Endothelial cell of umbilical vein (primary cell): ENCODE measurements around the gene FSIP1. TPM values are rescaled to one million over a fixed set of nuclear protein-coding genes. Genes with fewer than 3 reads are reported as not detected.

Source experiments
- BruUV-seq: library from RNA; stranded (reverse); fragments of 400-500 nt; replicated peaks from 2 replicates; lab custom pipeline; 2021; lab: Mats Ljungman, UMichigan
- CTCF ChIA-PET: fragments of 300-600, 350-600 bp; sonication (Branson Sonifier 250); formaldehyde crosslinking; loops from one replicate; lab custom pipeline; 2021; ENCODE audit warnings: antibody characterized with exemption, inconsistent platforms; lab: Charles Lee
- POLR2A ChIA-PET: fragments of 300-600, 350-600 bp; sonication (Branson Sonifier 250); formaldehyde crosslinking; loops from one replicate; lab custom pipeline; 2021; ENCODE audit warnings: antibody characterized with exemption, inconsistent platforms; lab: Charles Lee
- DNase-seq: peaks from one replicate; pipeline ENCODE4 v3.0.0-alpha.2; 2011; ENCODE audit warnings: low read depth, low spot score
- FAIRE-seq: peaks from 2 replicates; lab custom pipeline; 2011; peaks lifted over from hg19 to GRCh38; lab: Jason Lieb, UNC
- H2AFZ ChIP-seq: 2 replicates; pipeline ENCODE4 v1.6.0; 2012; ENCODE audit warnings: low read depth, low read length, control low read depth, inconsistent platforms
- H3K27ac ChIP-seq: 2 replicates; pipeline ENCODE4 v1.5.1; 2011; ENCODE audit warnings: low read depth, mild to moderate bottlenecking, control low read depth, low read length, moderate library complexity; ENCODE audit not compliant: insufficient read depth
- H3K27me3 ChIP-seq, 2 experiments: 2 replicates each; pipeline versions ENCODE4 v1.6.0 to v1.6.1; 2011; ENCODE audit warnings: low read length in 2 of 2, mixed read lengths in 1 of 2; ENCODE audit not compliant: control insufficient read depth in 2 of 2, insufficient read depth in 2 of 2
- H3K36me3 ChIP-seq, 2 experiments: 2 replicates in 1 of 2; 3 replicates in 1 of 2; pipeline ENCODE4 v1.5.1; 2011; ENCODE audit warnings: low read length in 2 of 2, mild to moderate bottlenecking in 1 of 2, moderate library complexity in 1 of 2; ENCODE audit not compliant: control insufficient read depth in 2 of 2, insufficient read depth in 2 of 2; ENCODE audit errors: extremely low read depth in 1 of 2
- H3K4me1 ChIP-seq: 3 replicates; pipeline ENCODE4 v1.5.1; 2011; ENCODE audit warnings: mild to moderate bottlenecking, low read length; ENCODE audit not compliant: control insufficient read depth, insufficient read depth; ENCODE audit errors: extremely low read depth
- H3K4me2 ChIP-seq: 2 replicates; pipeline ENCODE4 v1.6.1; 2011; ENCODE audit warnings: low read length, control low read depth, mixed read lengths; ENCODE audit not compliant: insufficient read depth
- H3K4me3 ChIP-seq, 3 experiments: fragments of 200-600 bp in 1 of 3; sonication (generic), shearing (Covaris generic) in 1 of 3; replicated peaks in 1 of 3; 2 replicates each; pipeline ENCODE4 v1.5.1; 2011 to 2016; ENCODE audit warnings: control low read depth in 3 of 3, low read length in 3 of 3, mild to moderate bottlenecking in 2 of 3, inconsistent platforms in 1 of 3, low read depth in 1 of 3, moderate library complexity in 1 of 3; ENCODE audit not compliant: insufficient read depth in 1 of 3
- H3K79me2 ChIP-seq: 2 replicates; pipeline ENCODE4 v1.6.0; 2012; ENCODE audit warnings: low read length, inconsistent platforms; ENCODE audit not compliant: control insufficient read depth, insufficient read depth
- H3K9ac ChIP-seq: replicated peaks from 2 replicates; pipeline ENCODE3; 2011; ENCODE audit warnings: low read length, control low read depth; ENCODE audit not compliant: insufficient read depth; ENCODE audit errors: extremely low read depth
- H3K9me1 ChIP-seq: replicated peaks from 3 replicates; pipeline ENCODE4 v1.6.0; 2011; ENCODE audit warnings: mild to moderate bottlenecking, low read length; ENCODE audit not compliant: control insufficient read depth, insufficient read depth; ENCODE audit errors: extremely low read depth
- H3K9me3 ChIP-seq: replicated peaks from 2 replicates; pipeline ENCODE4 v1.5.1; 2012; ENCODE audit warnings: low read length, inconsistent platforms; ENCODE audit not compliant: control insufficient read depth, insufficient read depth
- H4K20me1 ChIP-seq: replicated peaks from 2 replicates; pipeline ENCODE3; 2011; ENCODE audit warnings: mild to moderate bottlenecking, low read length; ENCODE audit not compliant: control insufficient read depth, insufficient read depth; ENCODE audit errors: extremely low read depth
- EZH2 ChIP-seq: IDR thresholded peaks from 2 replicates; pipeline ENCODE4 v1.6.1; 2012; ENCODE audit warnings: borderline replicate concordance, low read depth, mild to moderate bottlenecking, moderate library complexity, low read length, inconsistent platforms; ENCODE audit not compliant: severe bottlenecking
- FOS ChIP-seq: IDR thresholded peaks from 2 replicates; pipeline ENCODE4 v1.6.1; 2011; ENCODE audit warnings: mild to moderate bottlenecking, low read length, moderate library complexity, borderline replicate concordance; ENCODE audit not compliant: insufficient read depth
- GATA2 ChIP-seq: IDR thresholded peaks from 2 replicates; pipeline ENCODE4 v1.7.0; 2011; ENCODE audit warnings: low read depth, mild to moderate bottlenecking, moderate library complexity, mixed read lengths, low read length; ENCODE audit not compliant: insufficient read length, insufficient read depth
- JUN ChIP-seq: IDR thresholded peaks from 2 replicates; pipeline ENCODE4 v1.6.1; 2011; ENCODE audit warnings: borderline replicate concordance, low read depth; ENCODE audit not compliant: insufficient read length, insufficient read depth
- MYC ChIP-seq: IDR thresholded peaks from one replicate; pipeline ENCODE4 v1.6.1; 2011; ENCODE audit warnings: mild to moderate bottlenecking, low read depth, low read length
- POLR2A ChIP-seq: IDR thresholded peaks from 2 replicates; pipeline ENCODE4 v1.6.1; 2012; ENCODE audit warnings: low read depth, mild to moderate bottlenecking, control low read depth, low read length
- POLR2AphosphoS5 ChIP-seq: IDR thresholded peaks from 2 replicates; pipeline ENCODE4 v1.6.1; 2012; ENCODE audit warnings: low read depth, mild to moderate bottlenecking, control low read depth, low read length, moderate library complexity; ENCODE audit not compliant: insufficient read depth
- dilution Hi-C: fragments of 300-500 bp; cut with MboI; formaldehyde crosslinking; loops from one replicate; pipeline ENCODE4 v1.15.0; 2019; ENCODE audit warnings: low sequenced_read_pairs; ENCODE audit not compliant: extremely low pct_ligation_motif_present
- intact Hi-C: fragments of 100-400 bp; cut with micrococcal nuclease; formaldehyde crosslinking; loops from one replicate; pipeline ENCODE4 v1.10.0; 2022
- polyA plus RNA-seq, 4 experiments: library from polyadenylated mRNA; depleted of rRNA in 3 of 4; stranded (reverse) in 3 of 4; unstranded in 1 of 4; fragments of >200 nt; gene quantifications; 2 replicates each; pipeline versions ENCODE4 v1.2.1 to v1.2.3, GENCODE V29; 2011 to 2012; ENCODE audit warnings: missing spikeins in 1 of 4
- total RNA-seq: library from RNA; stranded (reverse); gene quantifications from 2 replicates; pipeline ENCODE4 v1.2.3, GENCODE V29; 2021
- TF ChIP-seq, protein P1 (sequence below), 2 donors: IDR thresholded peaks; 1 replicate in 1 of 2; 2 replicates in 1 of 2; pipeline ENCODE4 v1.5.1; 2011; ENCODE audit warnings: low read length in 2 of 2, mild to moderate bottlenecking in 2 of 2, moderate library complexity in 2 of 2, control low read depth in 1 of 2, inconsistent platforms in 1 of 2, low read depth in 1 of 2; ENCODE audit not compliant: insufficient read depth in 1 of 2; ENCODE audit errors: extremely low read depth in 1 of 2
- TF ChIP-seq, protein P2 (sequence below): IDR thresholded peaks from 2 replicates; pipeline ENCODE4 v1.6.1; 2011; ENCODE audit not compliant: insufficient read depth, insufficient read length

FSIP1 gene
- total and polyA plus RNA-seq, 2 donors (not counting 3 experiments of a cell fraction or from before 2014, with no cell fraction given), result 0.23 to 1.1 TPM

DNA sequence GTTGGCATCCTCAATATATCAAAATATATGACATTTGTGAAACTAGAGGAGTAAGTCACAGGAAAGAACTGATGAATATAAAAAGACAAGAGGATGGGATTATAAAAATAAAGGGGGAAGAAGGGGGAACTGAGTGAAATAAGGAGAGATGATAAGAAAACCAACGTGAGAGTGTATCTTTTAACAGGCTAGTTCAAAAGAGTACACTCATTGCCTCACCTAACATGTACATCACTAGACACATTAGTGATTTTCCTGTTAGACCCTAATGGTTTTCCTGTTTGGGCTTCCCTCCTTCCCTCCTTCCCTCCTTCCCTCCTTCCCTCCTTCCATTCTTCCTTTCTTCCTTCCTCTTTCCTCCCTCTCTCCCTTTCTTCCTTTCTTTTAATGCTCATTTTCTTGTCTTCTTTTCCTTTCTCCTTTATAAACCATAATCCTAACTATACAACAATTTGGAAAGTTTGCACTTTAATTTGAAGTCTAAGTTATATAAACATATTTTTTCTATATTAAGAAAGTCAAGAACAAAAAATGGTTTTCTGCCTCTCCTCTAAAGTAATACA lies 35.8 kb downstream of the FSIP1 start:
- Histone ChIP-seq H3K79me2 (no peaks in the 10 kb centered on the region), H3K27me3 (no peaks in the 10 kb centered on the region), H3K9me3 (no peaks in the 10 kb centered on the region), H3K4me2 (no peak overlapping the region), H3K9me1 (no peaks in the 10 kb centered on the region), H3K27ac (no peak overlapping the region), H3K4me3 (no peak overlapping the region), H2AFZ (no peak overlapping the region), H4K20me1 (no peaks in the 10 kb centered on the region), H3K36me3 (no peaks in the 10 kb centered on the region), H3K9ac (no peak overlapping the region), H3K4me1 (peaks cover 4% of the 10 kb centered on the region)
- POLR2A ChIA-PET, result no interaction called here
- DNase-seq, result no peak
- intact Hi-C loops (no loop called here), dilution Hi-C loops (no loop called here)
- TF ChIP-seq GATA2, result no peak
- CTCF ChIA-PET, result interaction anchor here (1.9 kb wide), 2 partner anchors 10 to 61 kb away, joined by 4 to 26 read pairs; no protein-coding TSS in a partner anchor
- no TSS peak for BruUV-seq
- FAIRE-seq, result no peak

DNA sequence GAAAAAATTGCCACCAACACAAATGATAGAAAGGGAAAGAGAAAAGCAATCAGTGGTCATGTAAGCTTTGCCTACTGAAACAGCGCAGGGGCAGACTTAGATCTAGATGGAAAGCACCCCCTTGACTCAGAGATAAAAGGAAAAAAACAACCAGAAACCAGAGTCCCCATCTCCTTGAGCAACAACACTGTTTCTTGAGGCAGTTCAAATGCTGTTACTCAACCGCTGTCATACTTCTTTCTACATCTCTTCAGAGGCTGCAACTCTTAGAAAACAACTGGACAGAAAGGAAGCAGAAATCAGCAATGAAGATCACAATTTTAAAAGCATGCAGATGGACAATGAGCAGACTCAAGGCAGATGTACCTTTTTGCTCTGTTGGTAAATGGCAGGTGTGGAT lies 36.5 kb downstream of the FSIP1 start:
- TF ChIP-seq FOS (no peak), JUN (no peak), MYC (no peak), GATA2 (no peak), POLR2AphosphoS5 (no peak), EZH2 (no peak), POLR2A (no peak)
- TF ChIP-seq, protein P1, sequence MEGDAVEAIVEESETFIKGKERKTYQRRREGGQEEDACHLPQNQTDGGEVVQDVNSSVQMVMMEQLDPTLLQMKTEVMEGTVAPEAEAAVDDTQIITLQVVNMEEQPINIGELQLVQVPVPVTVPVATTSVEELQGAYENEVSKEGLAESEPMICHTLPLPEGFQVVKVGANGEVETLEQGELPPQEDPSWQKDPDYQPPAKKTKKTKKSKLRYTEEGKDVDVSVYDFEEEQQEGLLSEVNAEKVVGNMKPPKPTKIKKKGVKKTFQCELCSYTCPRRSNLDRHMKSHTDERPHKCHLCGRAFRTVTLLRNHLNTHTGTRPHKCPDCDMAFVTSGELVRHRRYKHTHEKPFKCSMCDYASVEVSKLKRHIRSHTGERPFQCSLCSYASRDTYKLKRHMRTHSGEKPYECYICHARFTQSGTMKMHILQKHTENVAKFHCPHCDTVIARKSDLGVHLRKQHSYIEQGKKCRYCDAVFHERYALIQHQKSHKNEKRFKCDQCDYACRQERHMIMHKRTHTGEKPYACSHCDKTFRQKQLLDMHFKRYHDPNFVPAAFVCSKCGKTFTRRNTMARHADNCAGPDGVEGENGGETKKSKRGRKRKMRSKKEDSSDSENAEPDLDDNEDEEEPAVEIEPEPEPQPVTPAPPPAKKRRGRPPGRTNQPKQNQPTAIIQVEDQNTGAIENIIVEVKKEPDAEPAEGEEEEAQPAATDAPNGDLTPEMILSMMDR (IDR thresholded peaks at IDR 0.05; ENCODE audit: extremely low read depth in 1 of 2, insufficient read depth in 1 of 2, low read depth in 1 of 2, low read length in 2 of 2), result no peak
- TF ChIP-seq, protein P2, sequence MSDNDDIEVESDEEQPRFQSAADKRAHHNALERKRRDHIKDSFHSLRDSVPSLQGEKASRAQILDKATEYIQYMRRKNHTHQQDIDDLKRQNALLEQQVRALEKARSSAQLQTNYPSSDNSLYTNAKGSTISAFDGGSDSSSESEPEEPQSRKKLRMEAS, result no peak
- Histone ChIP-seq H2AFZ (no peak overlapping the region), H3K27me3 (no peaks in the 10 kb centered on the region), H3K27ac (no peak overlapping the region), H3K9ac (no peak overlapping the region), H3K79me2 (no peaks in the 10 kb centered on the region), H3K9me1 (no peaks in the 10 kb centered on the region), H3K4me3 (no peak overlapping the region), H3K9me3 (no peaks in the 10 kb centered on the region), H3K36me3 (no peaks in the 10 kb centered on the region), H3K4me2 (no peak overlapping the region), H3K4me1 (peaks cover 4% of the 10 kb centered on the region), H4K20me1 (no peaks in the 10 kb centered on the region)
- DNase-seq, result no peak
- POLR2A ChIA-PET, result no interaction called here
- intact Hi-C loops, result no loop called here
- CTCF ChIA-PET, result no interaction called here
- BruUV-seq, result no TSS peak
- dilution Hi-C loops, result no loop called here
- no peak for FAIRE-seq
